HG02840 (cell line): ENCODE results near the gene NAB2.

Experiments
- ATAC-seq: cut with Tn5 transposase; IDR thresholded peaks from one replicate; pipeline ENCODE4 v1.9.1; 2021; ENCODE audit warnings: mild to moderate bottlenecking, moderate library complexity, moderate number of reproducible peaks; ENCODE audit not compliant: unreplicated experiment, low FRiP score

NAB2 gene

GRCh38 chr12:57092529-57092862, 3.6 kb downstream of the NAB2 start:
- ATAC-seq, result no peak

- no peak for ATAC-seq
These were observed 4.0 kb downstream of the NAB2 start for GRCh38 chr12:57092876-57093414.

GRCh38 chr12:57093415-57094207, 4.7 kb downstream of the NAB2 start:
- ATAC-seq, result no peak

- ATAC-seq, result no peak
These were observed 5.6 kb downstream of the NAB2 start for GRCh38 chr12:57094208-57095160.

- no peak for ATAC-seq
These were observed 6.5 kb downstream of the NAB2 start for GRCh38 chr12:57095440-57095839.

GRCh38 chr12:57096099-57096572, 7.2 kb downstream of the NAB2 start:
- ATAC-seq, result no peak

GRCh38 chr12:57096748-57097553, 8.0 kb downstream of the NAB2 start:
- no peak for ATAC-seq

- ATAC-seq, result no peak
These were observed 8.6 kb downstream of the NAB2 start for GRCh38 chr12:57097554-57097835.

GRCh38 chr12:57098546-57098945, 9.6 kb downstream of the NAB2 start:
- ATAC-seq, result no peak

GRCh38 chr12:57099047-57099714, 10.3 kb downstream of the NAB2 start:
- no peak for ATAC-seq

GRCh38 chr12:57099766-57100165, 10.9 kb downstream of the NAB2 start:
- no peak for ATAC-seq

GRCh38 chr12:57101892-57102695, 13.2 kb downstream of the NAB2 start:
- no peak for ATAC-seq

GRCh38 chr12:57103856-57104255, 14.9 kb downstream of the NAB2 start:
- ATAC-seq, result no peak

- ATAC-seq, result no peak
These were observed 15.5 kb downstream of the NAB2 start for GRCh38 chr12:57104292-57104910.

GRCh38 chr12:57105011-57105753, 16.3 kb downstream of the NAB2 start:
- ATAC-seq, result no peak

GRCh38 chr12:57106021-57106708, 17.3 kb downstream of the NAB2 start:
- no peak for ATAC-seq

- no peak for ATAC-seq
These were observed 18.7 kb downstream of the NAB2 start for GRCh38 chr12:57107456-57108155.
